HepG2 (cell line): Measurements from ENCODE around the gene TSEN34. TPM values are rescaled to one million over a fixed set of nuclear protein-coding genes. Genes with fewer than 3 reads are reported as not detected.
A peak's percentile ranks its signal among the peaks of the same experiment; 100 is the strongest.

Source experiments
- ARID3A ChIP-seq: IDR thresholded peaks from 2 replicates; pipeline ENCODE4 v1.6.1; 2012; ENCODE audit warnings: low read depth, low read length, improper control_type of control experiment
- CREB1 ChIP-seq, 2 experiments: fragments of 450-650 bp in 1 of 2; IDR thresholded peaks; 2 replicates each; pipeline ENCODE4 v1.6.1; 2016 to 2017; ENCODE audit warnings: control low read depth in 1 of 2, mild to moderate bottlenecking in 1 of 2, missing compliant biosample characterization in 1 of 2, missing genetic modification characterization in 1 of 2
- E2F2 ChIP-seq: sonication (generic); formaldehyde crosslinking; IDR thresholded peaks from 2 replicates; pipeline ENCODE4 v1.4.0; 2020; ENCODE audit warnings: missing genetic modification reagents, borderline replicate concordance
- FIP1L1 ChIP-seq: fragments of 200-400 bp; formaldehyde crosslinking; IDR thresholded peaks from 2 replicates; pipeline ENCODE4 v1.6.1; 2018; ENCODE audit warnings: low read depth, mild to moderate bottlenecking, low read length, moderate library complexity, borderline replicate concordance; ENCODE audit not compliant: insufficient read depth
- FOXK1 ChIP-seq: sonication (generic); formaldehyde crosslinking; IDR thresholded peaks from 2 replicates; pipeline ENCODE4 v1.4.0; 2020; ENCODE audit warnings: low read depth, missing genetic modification reagents, borderline replicate concordance
- FOXK2 ChIP-seq: fragments of 450-650 bp; IDR thresholded peaks from 2 replicates; pipeline ENCODE4 v1.6.1; 2016
- FOXP1 ChIP-seq, 2 experiments: fragments of 450-650 bp in 1 of 2; IDR thresholded peaks; 2 replicates each; pipeline ENCODE4 v1.6.1; 2017 to 2018; ENCODE audit warnings: antibody characterized with exemption in 1 of 2
- MIER2 ChIP-seq: IDR thresholded peaks from 2 replicates; pipeline ENCODE4 v1.6.1; 2016; ENCODE audit warnings: missing biosample characterization, missing genetic modification reagents
- MLLT10 ChIP-seq: sonication (generic); formaldehyde crosslinking; IDR thresholded peaks from 2 replicates; pipeline ENCODE4 v1.4.0; 2020; ENCODE audit warnings: missing genetic modification reagents
- POLR2AphosphoS2 ChIP-seq: IDR thresholded peaks from 2 replicates; pipeline ENCODE4 v1.6.1; 2011; ENCODE audit warnings: low read depth, low read length, improper control_type of control experiment
- SKI ChIP-seq: fragments of 450-650 bp; IDR thresholded peaks from one replicate; pipeline ENCODE4 v1.6.1; 2018; ENCODE audit warnings: mild to moderate bottlenecking; ENCODE audit not compliant: partially characterized antibody
- TSC22D2 ChIP-seq: sonication (generic); formaldehyde crosslinking; IDR thresholded peaks from 2 replicates; pipeline ENCODE4 v1.5.1; 2020; ENCODE audit warnings: missing genetic modification reagents, mild to moderate bottlenecking, borderline replicate concordance
- ZBTB3 ChIP-seq: sonication (generic); formaldehyde crosslinking; IDR thresholded peaks from 2 replicates; pipeline ENCODE4 v1.4.0; 2020; ENCODE audit warnings: low read depth, mild to moderate bottlenecking, moderate library complexity, missing genetic modification reagents, borderline replicate concordance
- ZNF331 ChIP-seq: sonication (generic); formaldehyde crosslinking; IDR thresholded peaks from 2 replicates; pipeline ENCODE4 v1.4.0; 2020; ENCODE audit warnings: missing genetic modification reagents
- ZNF414 ChIP-seq: sonication (generic); formaldehyde crosslinking; IDR thresholded peaks from 2 replicates; pipeline ENCODE4 v1.5.0; 2020; ENCODE audit warnings: missing genetic modification reagents
- ZNF460 ChIP-seq: sonication (generic); formaldehyde crosslinking; IDR thresholded peaks from 2 replicates; pipeline ENCODE4 v1.5.1; 2020; ENCODE audit warnings: missing genetic modification reagents, mild to moderate bottlenecking, borderline replicate concordance
- ZNF512B ChIP-seq: sonication (generic); formaldehyde crosslinking; IDR thresholded peaks from 2 replicates; pipeline ENCODE4 v1.5.1; 2020; ENCODE audit warnings: missing genetic modification reagents, mild to moderate bottlenecking, borderline replicate concordance
- ZNF614 ChIP-seq: IDR thresholded peaks from 2 replicates; pipeline ENCODE4 v1.6.1; 2018; ENCODE audit warnings: missing biosample characterization, missing genetic modification reagents, inconsistent platforms, borderline replicate concordance
- ZNF740 ChIP-seq: sonication (generic); formaldehyde crosslinking; IDR thresholded peaks from 2 replicates; pipeline ENCODE4 v1.4.0; 2020; ENCODE audit warnings: missing genetic modification reagents
- ZNF792 ChIP-seq: IDR thresholded peaks from 2 replicates; pipeline ENCODE4 v1.6.1; 2016
- ZNF839 ChIP-seq: sonication (generic); formaldehyde crosslinking; IDR thresholded peaks from 2 replicates; pipeline ENCODE4 v1.4.0; 2020; ENCODE audit warnings: missing genetic modification reagents, mild to moderate bottlenecking, borderline replicate concordance
- polyA plus RNA-seq, 8 experiments: library from polyadenylated mRNA; depleted of rRNA in 3 of 8; stranded (reverse) in 7 of 8; unstranded in 1 of 8; fragments of >200 nt; fragmentation: Illumina TruSeq in 4 of 8; extraction: Trizol in 4 of 8; gene quantifications; 2 replicates each; pipeline versions ENCODE4 v1.2.1 to v1.2.3, GENCODE V29; 2011 to 2016; ENCODE audit warnings: low read depth in 4 of 8, missing spikeins in 1 of 8, mixed read lengths in 1 of 8; ENCODE audit not compliant: insufficient read depth in 1 of 8
- total RNA-seq, 5 experiments: library from RNA; depleted of rRNA; stranded (reverse); fragments of >200 nt; fragmentation: Illumina TruSeq; extraction: Trizol; gene quantifications; 2 replicates each; pipeline ENCODE4 v1.2.3, GENCODE V29; 2016; ENCODE audit warnings: low read depth in 1 of 5

Gene TSEN34
- total and polyA plus RNA-seq, 2 of the 13 experiments (the other 11 are each of a cell fraction or from before 2014, with no cell fraction given): 55.1 to 65.4 TPM

GRCh38 chr19:54207983-54208783 is 17.1 kb downstream of the TSEN34 start (continued):
- peak; percentile 75 for TF ChIP-seq POLR2AphosphoS2
- no peak for TF ChIP-seq E2F2 (CRISPR knock-in tag)
- TF ChIP-seq ZNF740 (CRISPR knock-in tag): no peak
- TF ChIP-seq ZNF839 (CRISPR knock-in tag): no peak
- no peak for TF ChIP-seq ARID3A
- TF ChIP-seq ZNF460 (CRISPR knock-in tag): no peak
- no peak for TF ChIP-seq FOXP1 (IDR thresholded peaks at IDR 0.05)
- TF ChIP-seq FOXP1 (CRISPR knock-in tag; IDR thresholded peaks at IDR 0.05): no peak
- no peak for TF ChIP-seq SKI
- no peak for TF ChIP-seq CREB1 (IDR thresholded peaks at IDR 0.05)
- TF ChIP-seq CREB1 (CRISPR knock-in tag; IDR thresholded peaks at IDR 0.05): no peak
- no peak for TF ChIP-seq ZNF614 (CRISPR knock-in tag)
- TF ChIP-seq ZNF331 (CRISPR knock-in tag): peak; percentile 81; the same call in 1 of the 2 replicates
- no peak for TF ChIP-seq ZNF414
- TF ChIP-seq ZNF792: no peak
- no peak for TF ChIP-seq MLLT10 (CRISPR knock-in tag)
- TF ChIP-seq MIER2 (CRISPR knock-in tag): no peak
- TF ChIP-seq FOXK1: peak; percentile 35; the same call in 1 of the 2 replicates
- TF ChIP-seq ZNF512B (CRISPR knock-in tag): no peak
- TF ChIP-seq FIP1L1: no peak
- no peak for TF ChIP-seq FOXK2
- 0 out of 2 replicates have a peak, but pooled peaks have one; percentile 32 for TF ChIP-seq TSC22D2
- no peak for TF ChIP-seq ZBTB3 (CRISPR knock-in tag)
